Measurements from ENCODE around the gene FRMD3.
A peak's percentile ranks its signal among the peaks of the same experiment; 100 is the strongest.

Gene FRMD3

DNA sequence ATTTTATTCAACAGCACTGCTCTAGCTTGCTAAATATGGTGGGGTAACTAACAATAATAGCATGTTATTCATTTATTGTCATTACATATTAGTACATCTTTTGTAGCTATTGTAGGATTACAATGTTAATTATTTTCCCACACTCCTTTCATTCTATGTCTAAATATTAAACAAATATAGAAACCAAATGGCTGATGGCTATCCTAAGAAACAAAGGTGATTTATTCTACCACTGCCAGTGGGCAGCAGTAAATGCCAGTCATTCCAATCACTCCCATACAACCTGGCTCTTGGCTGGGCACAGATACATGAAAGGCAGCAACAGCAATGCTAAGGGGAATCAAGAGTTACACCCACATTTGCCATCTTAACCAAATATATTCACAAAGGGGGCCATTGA, 84.1 kb downstream of the FRMD3 start:
- Mint-ChIP-seq H3K36me3 (ENCODE audit: low read depth) (peaks cover 6% of the 10 kb centered on the region), H3K4me1 (peaks cover 8% of the 10 kb centered on the region), H3K27ac (peak overlapping the region; percentile 33 to 61 (median 50)), H3K4me3 (no peak overlapping the region), H3K27me3 (ENCODE audit: low read depth) (no peaks in the 10 kb centered on the region), H3K9me3 (peaks cover 2% of the 10 kb centered on the region)
- TF ChIP-seq, protein P1, sequence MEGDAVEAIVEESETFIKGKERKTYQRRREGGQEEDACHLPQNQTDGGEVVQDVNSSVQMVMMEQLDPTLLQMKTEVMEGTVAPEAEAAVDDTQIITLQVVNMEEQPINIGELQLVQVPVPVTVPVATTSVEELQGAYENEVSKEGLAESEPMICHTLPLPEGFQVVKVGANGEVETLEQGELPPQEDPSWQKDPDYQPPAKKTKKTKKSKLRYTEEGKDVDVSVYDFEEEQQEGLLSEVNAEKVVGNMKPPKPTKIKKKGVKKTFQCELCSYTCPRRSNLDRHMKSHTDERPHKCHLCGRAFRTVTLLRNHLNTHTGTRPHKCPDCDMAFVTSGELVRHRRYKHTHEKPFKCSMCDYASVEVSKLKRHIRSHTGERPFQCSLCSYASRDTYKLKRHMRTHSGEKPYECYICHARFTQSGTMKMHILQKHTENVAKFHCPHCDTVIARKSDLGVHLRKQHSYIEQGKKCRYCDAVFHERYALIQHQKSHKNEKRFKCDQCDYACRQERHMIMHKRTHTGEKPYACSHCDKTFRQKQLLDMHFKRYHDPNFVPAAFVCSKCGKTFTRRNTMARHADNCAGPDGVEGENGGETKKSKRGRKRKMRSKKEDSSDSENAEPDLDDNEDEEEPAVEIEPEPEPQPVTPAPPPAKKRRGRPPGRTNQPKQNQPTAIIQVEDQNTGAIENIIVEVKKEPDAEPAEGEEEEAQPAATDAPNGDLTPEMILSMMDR (IDR thresholded peaks at IDR 0.05; ENCODE audit: unreplicated experiment in 3 of 3): no peak

DNA sequence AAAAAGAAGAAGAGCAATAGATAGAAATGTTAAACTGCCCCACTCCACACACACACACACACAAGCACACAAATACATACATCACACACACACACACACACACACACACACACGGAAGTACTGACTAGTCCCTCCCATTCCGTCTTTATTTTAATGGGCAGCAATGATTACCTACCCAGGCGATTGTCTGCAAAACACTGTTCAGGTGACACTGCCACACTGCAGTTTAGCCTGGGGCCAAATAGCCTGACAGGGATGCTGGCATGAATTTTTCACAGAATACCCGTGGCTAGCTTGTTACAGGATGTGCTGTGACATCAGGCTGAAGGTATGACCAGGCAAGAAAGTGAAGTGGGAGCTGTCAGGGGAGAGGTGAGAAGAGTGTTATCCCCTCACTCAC, 86.9 kb downstream of the FRMD3 start:
- peaks cover 2% of the 10 kb centered on the region for H3K9me3 Mint-ChIP-seq
- H3K36me3 Mint-ChIP-seq (ENCODE audit: low read depth): peaks cover 6% of the 10 kb centered on the region
- H3K27me3 Mint-ChIP-seq (ENCODE audit: low read depth): no peaks in the 10 kb centered on the region
- TF ChIP-seq, protein P1 (IDR thresholded peaks at IDR 0.05; ENCODE audit: unreplicated experiment in 3 of 3): no peak
- H3K4me1 Mint-ChIP-seq: peaks cover 17% of the 10 kb centered on the region
- H3K27ac Mint-ChIP-seq: peak overlapping the region in 2 of 3 experiments; percentile 31 to 83
- H3K4me3 Mint-ChIP-seq: no peak overlapping the region

DNA sequence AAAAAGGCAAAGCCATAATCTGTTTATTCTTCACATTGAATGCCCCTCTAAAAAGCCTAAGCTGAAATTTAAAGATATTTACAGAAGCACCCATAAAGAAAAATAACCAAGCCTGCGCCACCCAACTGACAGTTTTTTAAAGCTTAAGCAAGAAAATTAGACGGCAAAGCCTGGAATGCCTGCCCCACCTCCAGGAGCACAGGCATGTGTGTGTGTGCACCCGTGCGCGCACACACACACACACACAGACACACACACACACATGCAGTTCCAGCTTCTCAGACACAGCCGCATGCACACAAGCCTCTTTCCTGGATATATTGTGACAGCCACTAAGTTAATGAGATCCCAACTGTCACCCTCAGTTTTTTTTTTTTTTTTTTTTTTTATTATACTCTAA, 88.2 kb downstream of the FRMD3 start:
- Mint-ChIP-seq H3K9me3 (no peaks in the 10 kb centered on the region), H3K4me3 (no peak overlapping the region), H3K4me1 (peaks cover 24% of the 10 kb centered on the region), H3K36me3 (ENCODE audit: low read depth) (peaks cover 1% of the 10 kb centered on the region), H3K27me3 (ENCODE audit: low read depth) (no peaks in the 10 kb centered on the region), H3K27ac (peak overlapping the region in 2 of 3 experiments; percentile 68 to 93)
- TF ChIP-seq, protein P1 (IDR thresholded peaks at IDR 0.05; ENCODE audit: unreplicated experiment in 3 of 3): no peak

DNA sequence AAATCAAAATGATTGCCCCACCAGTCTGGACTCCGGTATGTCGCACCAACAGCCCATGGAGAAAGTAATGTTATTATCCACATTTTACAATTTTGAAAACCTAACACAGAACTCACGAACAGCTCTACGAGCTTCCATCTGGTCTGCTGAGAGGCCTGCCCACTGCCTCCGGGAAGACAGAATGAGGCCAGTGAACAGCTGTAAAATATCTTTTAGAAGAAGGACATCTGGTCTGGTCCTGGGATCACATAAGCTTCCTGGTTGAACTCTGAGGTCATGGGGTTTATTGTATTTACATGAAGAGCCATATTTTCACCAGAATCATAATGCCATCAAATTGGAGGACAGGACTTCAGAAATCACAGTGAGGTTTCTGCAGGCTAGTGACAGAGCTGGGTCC, 89.0 kb downstream of the FRMD3 start:
- Mint-ChIP-seq H3K4me3 (no peak overlapping the region), H3K27me3 (ENCODE audit: low read depth) (no peaks in the 10 kb centered on the region), H3K9me3 (no peaks in the 10 kb centered on the region), H3K27ac (peak overlapping the region; percentile 68 to 93 (median 93)), H3K36me3 (ENCODE audit: low read depth) (no peaks in the 10 kb centered on the region), H3K4me1 (peaks cover 24% of the 10 kb centered on the region)
- TF ChIP-seq, protein P1 (IDR thresholded peaks at IDR 0.05; ENCODE audit: unreplicated experiment in 3 of 3): no peak

DNA sequence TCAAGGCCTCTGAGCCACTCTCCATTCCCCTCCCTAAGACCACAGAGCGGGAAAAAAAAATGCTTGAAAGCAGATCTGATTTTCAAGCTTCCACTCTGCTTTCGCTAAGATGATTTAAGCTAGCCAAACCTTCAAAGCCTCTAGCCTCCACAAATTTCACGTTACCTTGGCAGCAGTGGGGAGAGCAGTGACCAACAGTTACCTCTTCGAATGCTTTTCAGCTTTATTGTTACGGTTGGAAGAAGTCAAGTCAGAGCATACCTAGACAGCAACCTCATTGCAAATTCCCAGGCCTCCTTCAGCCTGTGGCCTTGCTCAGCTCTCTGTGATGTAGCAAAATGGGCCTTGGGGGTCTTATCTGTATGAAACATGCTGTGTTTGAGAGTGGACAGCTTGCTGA, 89.6 kb downstream of the FRMD3 start:
- peak overlapping the region in 1 of 3 experiments; percentile 15 for H3K4me3 Mint-ChIP-seq
- no peaks in the 10 kb centered on the region for H3K36me3 Mint-ChIP-seq (ENCODE audit: low read depth)
- TF ChIP-seq, protein P1 (IDR thresholded peaks at IDR 0.05; ENCODE audit: unreplicated experiment in 3 of 3): no peak
- no peaks in the 10 kb centered on the region for H3K9me3 Mint-ChIP-seq
- no peaks in the 10 kb centered on the region for H3K27me3 Mint-ChIP-seq (ENCODE audit: low read depth)
- peaks cover 24% of the 10 kb centered on the region for H3K4me1 Mint-ChIP-seq
- H3K27ac Mint-ChIP-seq: peak overlapping the region; percentile 68 to 93 (median 93)

DNA sequence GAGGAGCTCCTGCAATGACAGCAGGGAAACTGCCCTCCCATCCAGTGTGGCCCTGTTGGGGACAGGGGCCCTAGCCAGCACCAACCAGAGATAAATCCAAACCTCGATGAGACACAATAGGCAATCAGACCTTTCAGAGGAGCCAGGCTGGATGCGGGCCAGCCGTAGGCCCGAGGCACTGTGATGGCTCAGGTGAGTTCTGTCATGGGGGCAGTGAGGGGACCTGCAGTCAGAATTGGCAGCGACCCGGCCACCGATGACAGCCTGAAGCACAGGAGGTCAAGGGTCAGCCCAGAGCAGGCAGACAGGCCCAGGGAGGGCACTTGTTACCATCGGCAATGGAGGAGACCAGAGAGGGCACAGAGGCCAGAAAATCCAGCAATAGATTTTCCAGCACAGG, 90.8 kb downstream of the FRMD3 start:
- Mint-ChIP-seq H3K36me3 (ENCODE audit: low read depth) (no peaks in the 10 kb centered on the region), H3K27me3 (ENCODE audit: low read depth) (no peaks in the 10 kb centered on the region), H3K27ac (no peak overlapping the region), H3K4me1 (peaks cover 24% of the 10 kb centered on the region), H3K9me3 (no peaks in the 10 kb centered on the region), H3K4me3 (no peak overlapping the region)
- TF ChIP-seq, protein P1 (IDR thresholded peaks at IDR 0.05; ENCODE audit: unreplicated experiment in 3 of 3): no peak
